Stimulated activated CD4-positive, alpha-beta T cell treated with anti-CD3 and anti-CD28 coated beads, Interleukin-1b, Interleukin-23, amount 100 ng/mL, for 24 hours (primary cell): ENCODE results near the gene SLC5A10.

ENCODE experiments used
- DNase-seq, 4 experiments: peaks; one replicate each; pipeline ENCODE4 v3.0.0-alpha.2; 2020; ENCODE audit warnings: low read depth in 4 of 4, low spot score in 1 of 4

SLC5A10 gene

DNA sequence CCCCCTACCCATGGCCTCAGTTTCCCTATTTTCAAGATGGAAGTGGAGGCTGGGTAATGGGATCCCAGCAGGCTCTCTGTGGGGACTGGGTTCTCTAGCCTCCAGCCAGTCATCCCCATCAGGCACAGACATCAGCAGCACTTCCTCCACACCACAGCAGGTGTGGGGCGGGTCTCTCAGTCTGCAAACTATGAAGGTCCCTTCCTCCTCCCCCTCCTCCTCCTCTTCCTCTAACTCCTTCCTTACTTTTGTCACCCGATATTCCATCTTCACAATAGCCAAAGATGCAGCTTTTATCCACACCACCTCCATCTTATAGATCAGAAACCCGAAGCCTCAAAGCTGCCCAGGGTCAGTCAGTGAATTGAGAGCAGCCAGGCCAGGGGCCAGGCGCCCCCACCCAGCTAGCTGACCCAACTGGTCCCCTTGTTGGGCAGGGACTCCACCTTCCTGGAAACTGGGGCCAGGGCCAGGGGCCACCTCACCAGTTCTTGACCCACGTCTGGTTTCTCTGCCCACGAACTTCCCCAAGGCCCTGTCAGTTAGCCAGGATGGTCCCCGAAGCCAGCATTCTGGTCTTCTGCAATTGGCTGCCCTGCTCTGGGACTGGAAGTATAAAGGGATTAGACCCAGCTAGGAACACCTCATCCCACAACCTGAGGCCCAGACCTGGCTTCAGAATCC lies 50.1 kb downstream of the SLC5A10 start:
- no peak for DNase-seq

DNA sequence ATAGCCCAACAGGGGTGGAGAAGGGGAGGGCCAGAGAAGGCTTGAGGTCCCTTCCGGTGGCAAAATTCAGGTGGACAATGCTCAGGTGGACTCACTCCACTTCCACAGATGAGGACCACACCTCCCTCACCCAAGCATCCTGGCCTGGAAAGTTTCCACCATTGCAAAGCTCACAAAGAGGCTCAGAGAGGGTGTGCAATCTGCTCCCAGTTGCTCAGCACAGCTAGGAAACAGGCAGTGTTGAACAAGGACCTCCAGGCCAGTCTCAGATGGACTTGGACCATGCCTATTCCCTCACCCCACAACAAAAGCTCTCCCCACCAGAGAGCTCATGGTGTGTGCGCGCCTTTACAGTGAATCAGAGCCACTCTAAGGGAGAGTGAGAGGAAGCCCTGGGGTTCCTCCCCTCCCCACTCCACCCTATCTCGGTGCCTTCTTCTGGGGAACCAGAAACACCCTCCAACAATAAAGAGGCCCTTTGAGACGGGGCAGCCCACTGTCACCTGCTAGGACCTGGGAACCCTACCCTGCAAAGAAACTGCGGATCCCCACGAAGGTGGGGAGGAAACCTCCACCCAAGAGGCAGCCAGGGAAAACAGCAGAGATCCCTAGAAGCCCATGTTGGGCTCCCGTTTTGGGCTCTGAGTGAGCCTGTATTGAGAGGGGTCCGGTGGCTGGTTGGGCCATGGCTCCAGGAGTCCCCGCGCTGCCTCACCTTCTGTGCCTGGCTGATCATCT lies 51.0 kb downstream of the SLC5A10 start:
- DNase-seq, result no peak

DNA sequence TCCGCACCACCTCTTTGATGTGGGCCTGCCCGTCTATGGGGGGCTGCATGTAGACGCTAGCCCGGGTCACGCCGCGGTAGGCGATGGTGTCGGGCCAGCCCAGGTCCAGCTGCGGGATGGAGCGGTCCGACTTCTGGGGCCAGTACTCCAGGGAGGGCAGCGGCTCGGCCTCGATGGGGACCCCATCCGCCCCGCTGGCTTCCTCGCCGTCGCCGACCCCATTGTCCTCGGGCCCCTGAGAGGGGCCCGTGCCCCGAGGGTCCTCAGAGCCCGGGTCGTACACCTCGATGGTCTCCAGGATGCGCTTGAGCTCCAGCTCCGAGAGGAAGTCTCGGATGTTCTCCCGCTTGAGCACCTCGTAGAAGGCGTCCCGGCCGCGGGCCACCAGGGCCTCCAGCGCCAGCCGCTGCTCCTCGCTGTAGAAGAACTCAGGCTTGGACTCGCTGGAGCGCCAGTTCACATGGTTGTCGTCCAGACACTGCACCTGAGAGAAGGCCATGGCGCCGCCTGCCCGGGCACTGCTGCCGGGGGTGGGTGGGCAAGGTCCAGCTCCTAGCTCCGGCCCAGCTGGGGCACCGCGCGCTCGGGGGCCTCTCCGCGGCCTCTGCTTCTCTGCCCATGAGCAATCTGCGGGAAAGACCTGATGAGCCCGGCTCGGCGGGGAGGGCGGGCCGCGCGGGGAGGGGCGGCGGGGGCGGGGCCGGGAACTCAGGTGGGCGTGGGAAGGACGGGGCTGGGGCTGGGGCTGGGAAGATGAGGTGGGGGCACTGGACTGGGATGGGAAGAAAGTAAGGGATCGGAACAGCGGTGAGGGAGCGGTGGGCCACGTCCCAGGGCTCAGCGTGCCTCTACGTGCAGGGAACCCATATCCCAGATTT lies 51.8 kb downstream of the SLC5A10 start:
- DNase-seq, result peak; percentile 27 to 49 (median 32)

DNA sequence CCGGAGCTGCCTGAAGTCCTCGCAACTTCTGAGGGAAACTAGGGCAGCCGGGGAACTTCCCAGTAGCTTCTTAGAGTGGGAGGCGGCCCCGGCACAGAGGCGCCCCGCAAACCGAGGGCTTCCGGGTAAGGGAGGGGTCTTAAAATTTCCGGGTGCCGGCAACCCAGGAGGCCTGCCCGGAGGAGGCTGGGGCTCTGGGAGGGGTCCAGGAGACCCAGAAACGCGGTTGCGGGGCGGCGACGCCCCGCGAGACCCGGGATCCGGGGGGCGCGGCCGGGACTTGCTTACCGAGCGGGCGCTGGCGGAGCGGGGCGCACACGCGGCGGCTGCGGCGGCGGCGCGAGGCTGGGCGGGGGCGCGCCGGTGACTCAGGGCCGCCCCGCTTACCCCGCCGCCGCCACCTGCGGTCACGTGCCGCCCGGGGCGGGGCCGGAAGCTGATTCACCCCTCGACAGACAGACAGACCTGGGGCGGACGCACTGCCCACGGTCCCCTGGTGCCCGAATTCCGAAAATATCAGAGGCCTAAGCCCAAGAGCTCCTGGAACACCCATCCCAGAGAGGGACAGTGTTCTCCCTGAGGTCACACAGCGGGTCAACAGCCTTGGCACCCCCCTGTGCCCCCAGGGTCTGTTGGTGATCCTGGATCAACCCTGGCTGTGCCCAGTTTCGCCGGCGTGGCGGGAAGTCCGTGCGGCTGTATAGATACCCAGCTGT lies 52.6 kb downstream of the SLC5A10 start, which contains the start of gene FAM83G:
Gene FAM83G (minus strand): TSS at position 344 of the 716 bp plus-strand sequence. CDS start 723 bp downstream, outside the sequence.
- peak; percentile 70 to 89 (median 82) for DNase-seq

DNA sequence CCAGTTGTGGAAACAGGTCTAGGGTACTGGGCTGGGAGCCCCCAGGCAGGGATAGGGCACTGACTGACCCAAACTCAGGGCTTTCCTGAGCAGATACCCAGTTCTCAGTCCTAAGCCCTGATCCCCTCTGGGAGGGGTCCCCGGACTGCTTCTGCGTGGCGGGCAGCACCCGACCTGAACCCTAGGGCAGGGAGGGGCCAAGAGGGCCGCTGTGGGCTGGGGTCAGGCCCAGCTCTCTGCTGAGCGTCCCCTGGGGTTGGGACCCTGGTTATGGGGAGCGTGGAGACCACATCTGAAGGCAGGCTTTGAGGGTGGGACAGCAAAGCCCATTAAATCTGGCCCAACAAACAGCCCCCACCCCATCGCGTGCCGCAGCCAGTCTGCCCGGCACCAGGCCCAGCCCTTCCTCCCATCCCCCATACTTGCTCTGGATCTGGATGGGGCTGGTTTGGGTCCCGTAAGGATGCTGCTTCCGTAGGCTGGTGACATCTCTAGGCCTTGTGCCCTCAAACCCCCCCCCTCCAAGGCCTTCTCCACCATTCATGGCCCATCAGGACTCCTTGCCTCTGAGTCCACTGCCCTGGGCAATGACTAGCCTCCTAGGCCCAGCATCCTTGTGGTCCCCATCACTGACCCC lies 53.3 kb downstream of the SLC5A10 start:
- DNase-seq, result no peak

DNA sequence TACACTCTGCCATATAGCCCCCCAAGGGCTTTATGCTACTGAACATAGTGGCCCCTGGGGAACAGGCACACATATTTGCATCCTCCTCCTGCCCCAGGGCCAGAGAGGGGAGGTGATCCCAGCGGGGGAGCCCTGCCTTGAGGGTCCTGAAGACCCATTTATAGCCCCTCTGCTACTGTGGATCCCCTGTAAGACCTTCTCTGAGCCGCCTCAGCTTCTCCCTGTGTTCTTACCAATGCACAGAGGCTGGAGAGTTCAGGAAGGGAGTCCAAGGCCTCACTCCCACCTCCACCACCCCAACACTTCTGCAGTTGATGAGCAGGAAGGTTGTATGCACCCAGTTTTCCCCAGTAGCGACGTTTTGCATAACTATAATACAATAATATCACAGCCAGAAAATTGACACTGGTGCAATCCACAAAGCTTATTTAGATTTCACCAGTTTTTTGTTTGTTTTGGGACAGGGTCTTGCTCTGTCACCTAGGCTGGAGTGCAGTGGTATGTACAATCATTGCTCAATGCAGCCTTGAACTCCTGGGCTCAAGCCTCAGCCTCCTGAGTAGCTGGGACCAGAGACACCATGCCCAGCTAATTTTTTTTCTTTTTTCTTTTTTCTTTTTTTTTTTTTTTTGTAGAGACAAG lies 53.9 kb downstream of the SLC5A10 start:
- DNase-seq, result no peak

DNA sequence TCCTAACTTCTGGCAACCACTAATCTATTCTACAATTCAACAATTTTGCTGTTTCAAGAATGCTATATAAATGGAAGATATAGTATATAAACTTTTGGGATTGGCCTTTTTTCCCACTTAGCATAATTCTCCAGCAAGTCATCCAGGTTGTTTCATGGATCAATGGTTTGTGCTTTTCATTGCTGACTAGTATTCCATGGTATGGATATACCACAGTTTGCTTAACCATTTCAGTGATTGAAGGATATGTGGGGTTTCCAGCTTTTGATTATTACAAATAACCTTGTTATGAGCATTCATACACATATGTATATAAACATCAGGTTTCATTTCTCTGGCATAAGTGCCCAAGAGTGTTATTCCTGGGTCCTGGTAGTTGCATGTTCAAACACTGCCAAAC lies 54.7 kb downstream of the SLC5A10 start:
- no peak for DNase-seq

DNA sequence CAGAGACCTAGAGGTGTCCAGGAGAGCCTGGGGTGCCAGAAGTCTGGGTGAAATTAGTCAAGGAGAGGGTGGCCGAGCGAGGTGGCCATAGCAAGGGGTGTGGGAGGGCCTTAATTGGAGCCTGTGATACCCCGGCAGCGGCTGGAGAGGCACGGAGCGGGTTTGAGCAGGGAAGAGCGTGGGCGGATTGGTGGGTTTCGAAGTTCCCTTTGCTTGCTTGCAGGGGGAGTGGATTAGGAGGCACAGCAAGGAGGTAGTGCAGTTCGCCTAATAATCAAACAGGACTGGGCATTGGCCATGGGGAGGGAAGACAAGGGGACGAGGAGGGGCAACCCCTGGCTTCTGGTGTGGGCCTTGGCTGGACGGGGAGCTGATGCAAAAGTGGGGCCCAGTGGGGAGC lies 58.0 kb downstream of the SLC5A10 start:
- DNase-seq, result no peak

DNA sequence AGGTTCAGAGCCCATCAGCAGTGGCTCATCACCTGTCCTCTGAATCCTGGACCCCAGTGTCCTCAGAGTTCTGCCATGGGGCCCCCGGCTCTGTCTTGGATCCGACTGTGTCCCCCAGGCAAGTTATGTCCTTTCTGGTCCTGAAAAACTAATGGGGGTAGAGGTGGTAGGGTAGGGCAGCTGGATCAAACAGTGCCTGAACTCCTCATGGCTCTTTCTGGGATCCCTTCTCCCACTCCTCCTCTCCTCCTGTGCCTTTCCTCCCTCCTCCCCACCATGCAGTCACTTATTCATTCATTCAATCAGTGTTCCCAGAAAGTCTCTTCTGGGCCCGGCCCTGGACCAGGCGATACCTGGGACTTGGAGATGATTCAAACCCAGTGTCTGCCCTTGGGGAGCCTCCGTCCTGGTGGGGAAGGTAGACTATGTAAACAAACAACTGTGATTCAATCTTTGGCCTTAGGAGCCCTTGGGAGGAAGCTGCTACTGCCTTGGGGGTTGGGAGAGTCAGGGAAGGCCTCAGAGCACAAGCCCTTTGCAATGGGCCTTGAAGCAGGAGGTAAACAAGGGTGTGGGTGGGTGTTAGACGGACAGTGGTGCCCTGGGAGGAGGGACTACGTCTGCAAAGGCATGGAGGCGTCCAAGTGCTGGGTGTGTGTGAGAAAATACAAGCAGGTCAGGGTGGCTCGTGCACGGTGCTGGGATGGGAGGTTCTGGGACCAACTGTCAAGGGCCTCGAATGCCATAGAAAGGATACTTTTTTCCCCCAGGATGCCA lies 59.0 kb downstream of the SLC5A10 start:
- no peak for DNase-seq

DNA sequence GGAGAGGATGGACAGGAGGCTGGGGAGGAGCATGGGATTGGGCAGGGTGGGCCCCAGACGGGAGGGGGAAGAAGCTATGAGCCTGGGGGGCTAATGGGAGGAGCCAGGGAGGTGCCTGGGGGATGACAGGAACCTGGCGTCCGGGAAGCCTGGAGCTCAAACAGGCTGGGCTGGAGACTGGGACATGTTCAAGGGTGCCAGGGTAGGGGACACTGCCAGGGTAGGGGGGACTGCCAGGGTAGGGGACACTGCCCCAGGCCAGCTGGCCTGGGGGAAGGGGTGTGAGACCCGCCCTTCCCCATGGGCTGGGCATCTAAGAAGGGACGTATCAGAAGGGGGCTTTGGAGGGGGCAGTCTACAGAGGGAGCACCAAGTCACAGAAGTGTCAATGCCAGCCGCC lies 59.6 kb downstream of the SLC5A10 start:
- no peak for DNase-seq

DNA sequence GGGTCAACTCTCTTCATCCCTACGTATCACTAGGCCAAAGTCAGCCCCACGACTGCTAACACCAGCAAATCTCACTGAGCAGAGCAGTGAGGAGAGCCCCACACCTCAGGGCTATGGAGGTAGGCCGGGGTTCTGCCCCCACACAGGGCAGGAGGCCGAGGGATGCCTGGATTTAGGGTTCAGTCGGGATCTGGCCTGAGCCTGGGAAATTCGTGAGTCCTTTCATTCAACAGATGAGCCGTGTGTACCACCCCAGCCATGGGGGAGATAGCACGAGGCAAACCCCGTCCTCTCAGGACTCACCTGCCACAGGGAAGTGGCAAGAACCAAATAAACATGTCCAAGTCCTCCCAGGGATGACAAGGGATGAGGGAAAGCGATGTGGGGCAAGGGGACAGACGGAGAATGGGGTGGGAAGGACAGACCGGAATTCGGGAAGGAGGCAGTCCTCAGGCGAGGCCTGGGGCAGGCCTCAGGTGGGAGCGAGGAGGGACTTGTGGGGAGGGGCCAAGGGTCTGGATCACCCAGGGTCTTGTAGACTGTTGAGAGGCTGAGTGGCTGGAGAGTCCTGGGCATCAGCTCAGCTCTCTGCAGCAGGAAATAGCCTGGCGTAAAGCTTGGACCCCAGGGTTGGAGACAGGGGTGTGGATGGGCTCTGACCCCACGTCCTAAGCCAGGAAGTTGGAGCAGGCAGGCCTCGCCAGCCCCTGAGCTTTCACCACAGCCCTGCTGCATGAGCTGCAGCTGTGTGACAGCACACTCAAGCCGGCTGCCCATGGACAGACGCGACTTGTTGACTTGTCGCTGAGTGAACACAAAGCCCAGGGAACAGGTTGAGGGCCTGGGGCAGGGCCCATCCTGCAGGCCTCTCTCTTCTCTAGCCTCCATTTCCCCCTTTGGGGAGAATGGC lies 60.5 kb downstream of the SLC5A10 start:
- no peak for DNase-seq

DNA sequence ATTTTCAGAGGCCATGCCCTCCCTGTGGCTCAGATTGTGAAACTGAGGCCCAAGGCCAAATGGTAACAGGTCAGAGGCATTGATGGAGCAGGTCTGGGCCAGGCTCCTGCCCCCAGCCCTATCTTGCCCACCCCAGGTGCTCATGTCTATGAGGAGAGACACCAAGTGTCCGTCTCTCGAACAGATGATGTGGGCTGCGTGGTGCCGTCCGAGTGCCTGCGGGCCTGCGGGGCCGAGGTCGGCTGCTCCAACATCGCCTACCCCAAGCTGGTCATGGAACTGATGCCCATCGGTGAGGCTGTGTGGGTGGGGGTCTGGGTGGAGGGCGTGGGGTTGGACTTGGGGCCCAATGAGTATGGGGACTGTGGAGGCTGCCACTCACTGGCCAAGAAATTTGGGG lies 61.3 kb downstream of the SLC5A10 start:
- no peak for DNase-seq

DNA sequence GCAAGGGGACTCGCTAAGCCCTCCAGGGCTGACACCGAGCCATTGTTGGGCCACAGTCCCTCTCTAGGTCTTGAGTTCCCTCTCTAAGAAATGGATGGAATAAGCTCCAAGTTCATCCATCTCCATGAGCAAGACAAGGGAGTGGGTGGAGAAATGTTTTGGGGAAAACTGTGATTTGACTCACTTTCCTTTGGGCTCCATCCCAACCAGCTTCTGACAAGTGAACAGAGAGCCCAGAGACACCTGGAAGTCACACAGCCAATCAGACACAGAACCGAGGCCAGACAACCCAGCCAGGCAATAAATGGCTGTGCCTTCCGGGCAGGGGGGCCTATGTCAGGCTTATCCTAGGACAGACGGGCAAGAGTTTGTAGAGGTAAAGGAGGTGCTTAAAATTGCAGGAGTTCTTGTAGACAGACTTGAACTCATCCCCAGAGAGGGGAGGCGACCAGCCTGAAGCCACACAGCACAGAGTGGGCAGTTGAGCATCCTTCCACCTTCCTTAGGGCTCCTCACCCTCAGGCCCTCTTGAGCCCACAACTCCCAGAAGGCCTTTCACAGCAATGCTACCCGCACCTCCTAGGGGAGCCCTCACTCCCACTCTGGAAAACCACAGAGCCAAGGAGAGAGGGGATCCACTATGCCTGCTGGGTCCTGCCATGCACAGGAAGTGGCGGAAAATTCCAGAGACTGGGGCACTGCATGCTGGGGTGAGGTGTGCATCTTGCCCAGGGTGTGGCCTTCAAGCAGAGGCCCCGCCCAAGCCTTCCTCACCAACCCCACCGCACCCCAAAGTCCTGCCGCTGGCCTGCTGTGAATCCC lies 62.1 kb downstream of the SLC5A10 start:
- DNase-seq, result no peak

DNA sequence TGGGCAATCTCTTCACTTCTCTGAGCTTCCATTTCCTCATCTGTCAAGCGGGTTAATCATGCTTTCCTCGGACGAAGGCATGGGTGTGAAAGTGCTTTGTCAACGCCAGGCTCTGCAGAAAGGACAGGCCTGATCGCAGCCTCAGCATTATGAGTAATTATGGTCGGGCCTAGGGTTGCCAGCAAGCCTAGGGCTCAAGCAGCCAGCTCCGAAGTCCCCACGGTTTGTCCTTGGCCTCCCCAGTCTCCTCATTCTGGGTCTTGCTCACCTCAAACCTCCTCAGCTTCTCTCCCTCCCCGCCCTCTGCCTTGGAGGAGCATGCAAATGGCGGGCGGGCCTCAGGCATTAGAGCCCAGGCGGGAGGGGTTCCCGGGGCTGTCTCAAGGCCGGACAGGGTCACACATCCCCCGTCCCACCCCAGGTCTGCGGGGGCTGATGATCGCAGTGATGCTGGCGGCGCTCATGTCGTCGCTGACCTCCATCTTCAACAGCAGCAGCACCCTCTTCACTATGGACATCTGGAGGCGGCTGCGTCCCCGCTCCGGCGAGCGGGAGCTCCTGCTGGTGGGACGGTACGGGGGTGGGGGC lies 62.8 kb downstream of the SLC5A10 start:
- DNase-seq, result no peak

DNA sequence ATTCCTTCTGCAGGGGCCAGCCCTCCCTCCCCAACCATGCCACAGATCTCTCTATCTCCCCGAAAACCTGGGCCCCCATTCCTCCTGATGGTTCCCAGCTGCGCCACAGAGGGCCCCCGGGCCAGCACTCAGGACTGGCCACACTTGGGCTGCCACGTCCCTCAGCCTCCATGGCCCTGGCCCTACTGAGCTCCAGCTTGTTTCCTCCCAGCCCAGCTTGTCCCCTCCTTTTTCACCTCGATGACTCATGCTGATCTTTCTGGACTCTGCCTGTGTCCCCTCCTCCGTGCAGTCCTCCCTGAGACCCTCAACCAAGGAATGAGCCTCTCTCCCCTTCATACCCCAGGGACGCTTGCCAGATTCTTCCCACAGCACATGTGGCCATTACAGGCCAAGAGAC lies 63.5 kb downstream of the SLC5A10 start:
- DNase-seq, result no peak

DNA sequence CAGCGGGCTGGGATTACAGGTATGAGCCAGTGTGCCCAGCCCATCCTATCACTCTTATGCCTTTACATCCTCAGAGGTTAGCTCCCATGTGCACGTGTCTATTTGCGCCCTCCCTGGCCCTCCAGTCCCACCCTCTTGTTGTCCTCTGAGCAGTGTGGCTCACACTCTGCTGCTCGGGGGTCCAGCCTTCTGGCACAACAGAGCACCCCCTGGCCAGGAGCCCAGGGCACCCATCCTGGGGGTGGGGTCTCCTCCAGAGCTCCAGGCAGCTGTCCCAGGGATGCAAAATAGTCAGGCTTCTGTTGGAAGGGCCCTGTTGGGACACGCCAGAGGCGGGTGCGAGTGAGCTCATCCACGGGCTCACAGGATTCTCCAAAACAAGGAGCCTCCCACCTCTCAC lies 64.3 kb downstream of the SLC5A10 start:
- no peak for DNase-seq

DNA sequence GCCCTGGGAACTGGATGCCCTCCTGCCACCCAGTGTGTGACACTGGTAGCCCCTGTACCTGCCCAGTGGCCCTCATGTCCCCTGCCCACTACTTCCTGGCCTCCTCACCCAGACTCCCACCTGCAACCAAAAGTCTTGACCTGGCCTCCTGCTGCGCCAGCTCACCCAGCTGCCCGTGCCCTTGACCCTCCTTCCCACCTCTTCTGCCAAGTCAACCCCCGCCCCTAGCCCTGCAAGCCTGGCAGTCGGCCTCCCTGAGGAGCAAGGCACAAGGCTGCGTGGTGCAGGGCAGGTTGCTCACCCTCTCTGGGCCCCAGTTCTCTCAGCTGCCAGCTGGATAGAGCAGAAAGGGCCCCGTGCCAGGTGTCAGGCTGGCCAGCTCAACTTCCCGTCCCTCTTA lies 64.9 kb downstream of the SLC5A10 start:
- no peak for DNase-seq
